ENCODE measurements around the gene FGD2. TPM values are rescaled to one million over a fixed set of nuclear protein-coding genes. Genes with fewer than 3 reads are reported as not detected.
A peak's percentile ranks its signal among the peaks of the same experiment; 100 is the strongest.
"Not testable (repeated sequence)": the region's sequence is repeated elsewhere in the genome, so short reads cannot be mapped to it uniquely, and the experiment has no call there.

The FGD2 gene
- total and polyA plus RNA-seq, 8 donors = 0.98 to 13.2 (median 2.8) TPM

DNA sequence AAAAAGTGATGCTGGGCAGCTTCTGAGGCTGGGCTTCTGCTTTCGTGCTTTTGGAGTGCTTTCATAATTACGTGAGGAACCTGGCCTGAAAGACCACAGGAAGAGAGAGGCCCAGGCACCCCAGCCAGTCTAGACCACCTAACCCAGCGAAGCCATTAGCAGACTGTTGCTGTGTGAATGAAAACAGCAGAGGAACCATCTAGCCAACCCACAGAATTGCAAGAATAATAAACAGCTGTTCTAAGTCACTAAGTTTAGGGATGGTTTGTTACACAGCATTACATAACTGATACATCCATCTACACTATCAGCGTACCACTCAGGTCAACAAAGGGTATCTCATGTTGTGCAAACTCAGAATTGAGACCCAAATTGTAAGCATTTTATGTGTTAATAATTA, 34.5 kb downstream of the FGD2 start:
- peak overlapping the region in 1 of 4 donors; percentile 84 for H3K27ac ChIP-seq
- no peak overlapping the region for H3K4me3 ChIP-seq
- no peaks in the 10 kb centered on the region for H3K9me3 ChIP-seq
- no peaks in the 10 kb centered on the region for H3K36me3 ChIP-seq
- ATAC-seq = no peak
- no peak for DNase-seq
- FAIRE-seq = no peak
- TF ChIP-seq, protein P1, sequence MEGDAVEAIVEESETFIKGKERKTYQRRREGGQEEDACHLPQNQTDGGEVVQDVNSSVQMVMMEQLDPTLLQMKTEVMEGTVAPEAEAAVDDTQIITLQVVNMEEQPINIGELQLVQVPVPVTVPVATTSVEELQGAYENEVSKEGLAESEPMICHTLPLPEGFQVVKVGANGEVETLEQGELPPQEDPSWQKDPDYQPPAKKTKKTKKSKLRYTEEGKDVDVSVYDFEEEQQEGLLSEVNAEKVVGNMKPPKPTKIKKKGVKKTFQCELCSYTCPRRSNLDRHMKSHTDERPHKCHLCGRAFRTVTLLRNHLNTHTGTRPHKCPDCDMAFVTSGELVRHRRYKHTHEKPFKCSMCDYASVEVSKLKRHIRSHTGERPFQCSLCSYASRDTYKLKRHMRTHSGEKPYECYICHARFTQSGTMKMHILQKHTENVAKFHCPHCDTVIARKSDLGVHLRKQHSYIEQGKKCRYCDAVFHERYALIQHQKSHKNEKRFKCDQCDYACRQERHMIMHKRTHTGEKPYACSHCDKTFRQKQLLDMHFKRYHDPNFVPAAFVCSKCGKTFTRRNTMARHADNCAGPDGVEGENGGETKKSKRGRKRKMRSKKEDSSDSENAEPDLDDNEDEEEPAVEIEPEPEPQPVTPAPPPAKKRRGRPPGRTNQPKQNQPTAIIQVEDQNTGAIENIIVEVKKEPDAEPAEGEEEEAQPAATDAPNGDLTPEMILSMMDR (IDR thresholded peaks at IDR 0.05) = no peak
- intact Hi-C loops (cut with DNase I) = no loop called here
- H3K27me3 ChIP-seq = no peaks in the 10 kb centered on the region
- H3K4me1 ChIP-seq = peaks cover 10 to 24% (median 10%) of the 10 kb centered on the region in 3 donors
- 94 to 99% methylated on average over 4 of the region's 4 CpGs for WGBS, 2 donors

DNA sequence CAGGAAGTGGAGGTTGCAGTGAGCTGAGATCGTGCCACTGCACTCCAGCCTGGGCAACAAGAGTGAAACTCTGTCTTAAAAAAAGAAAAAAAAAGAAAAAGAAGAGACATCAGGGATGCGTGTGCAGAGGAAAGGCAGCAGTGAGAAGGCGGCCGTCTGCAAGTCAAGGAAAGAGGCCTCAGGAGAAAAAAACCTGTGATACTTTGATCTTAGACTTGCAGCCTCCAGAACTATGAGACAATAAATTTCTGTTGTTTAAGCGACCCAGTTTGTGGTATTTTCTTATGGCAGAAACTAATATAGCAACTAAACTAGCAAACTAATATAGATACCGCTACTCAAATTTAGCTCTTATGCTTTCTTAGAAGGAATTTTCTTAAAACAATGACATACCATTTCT, 36.1 kb downstream of the FGD2 start:
- intact Hi-C loops (cut with DNase I) = no loop called here
- FAIRE-seq = no peak
- no peak for ATAC-seq
- DNase-seq = no peak
- whole genome bisulfite sequencing, 2 donors = 93 to 94% methylated on average over 6 of the region's 6 CpGs
- no peaks in the 10 kb centered on the region for H3K27me3 ChIP-seq
- no peaks in the 10 kb centered on the region for H3K9me3 ChIP-seq
- no peak overlapping the region for H3K27ac ChIP-seq
- TF ChIP-seq, protein P1 (IDR thresholded peaks at IDR 0.05) = no peak
- H3K36me3 ChIP-seq = no peaks in the 10 kb centered on the region
- peaks cover 10 to 30% (median 10%) of the 10 kb centered on the region in 3 donors for H3K4me1 ChIP-seq
- no peak overlapping the region for H3K4me3 ChIP-seq

DNA sequence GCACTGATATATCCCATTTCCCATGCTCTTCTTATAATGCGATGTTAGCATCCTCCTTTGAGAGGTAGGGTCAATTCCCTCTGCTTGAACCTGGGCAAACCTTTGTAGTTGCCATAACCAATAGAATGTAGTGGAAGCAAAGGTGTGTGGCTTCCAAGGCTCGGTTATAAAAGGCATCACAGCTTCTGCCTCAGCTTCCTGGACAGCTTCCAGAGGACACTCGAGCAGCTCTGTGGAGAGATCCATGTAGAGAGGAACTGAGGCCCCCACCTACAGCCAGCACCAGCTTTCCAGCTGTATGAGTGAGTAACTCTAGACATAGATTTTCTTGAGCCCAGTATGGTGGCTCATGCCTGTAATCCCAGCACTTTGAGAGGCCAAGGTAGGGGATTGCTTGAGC, 36.7 kb downstream of the FGD2 start:
- TF ChIP-seq, protein P1 (IDR thresholded peaks at IDR 0.05) = no peak
- DNase-seq = no peak
- H3K27ac ChIP-seq = no peak overlapping the region
- FAIRE-seq = no peak
- 72 to 74% methylated on average over 3 of the region's 3 CpGs for WGBS, 2 donors
- no peaks in the 10 kb centered on the region for H3K36me3 ChIP-seq
- H3K4me3 ChIP-seq = no peak overlapping the region
- no peak for ATAC-seq
- intact Hi-C loops (cut with DNase I) = no loop called here
- no peaks in the 10 kb centered on the region for H3K9me3 ChIP-seq
- H3K27me3 ChIP-seq = no peaks in the 10 kb centered on the region
- H3K4me1 ChIP-seq = peaks cover 10 to 36% (median 16%) of the 10 kb centered on the region in 3 donors

- H3K4me3 ChIP-seq; H3K27me3 ChIP-seq; intact Hi-C loops (cut with DNase I); FAIRE-seq; ATAC-seq; H3K9me3 ChIP-seq; H3K36me3 ChIP-seq; DNase-seq; H3K27ac ChIP-seq: not testable (repeated sequence)
- H3K4me1 ChIP-seq = peaks cover 17 to 38% (median 21%) of the 10 kb centered on the region in 3 donors
- 96 to 100% methylated on average over 3 of the region's 3 CpGs for WGBS, 2 donors
Observed at GRCh38 chr6:37043091-37043490, 37.6 kb downstream of the FGD2 start.

- peak in 1 of 6 donors; percentile 44 for DNase-seq
- FAIRE-seq = no peak
- WGBS, 2 donors = 96 to 99% methylated on average over 5 of the region's 5 CpGs
- TF ChIP-seq, protein P1 (IDR thresholded peaks at IDR 0.05) = no peak
- Histone ChIP-seq H3K27me3 (no peaks in the 10 kb centered on the region), H3K9me3 (no peaks in the 10 kb centered on the region), H3K27ac (peak overlapping the region in 2 of 4 donors; percentile 67 to 69), H3K36me3 (no peaks in the 10 kb centered on the region), H3K4me1 (peaks cover 22 to 51% (median 29%) of the 10 kb centered on the region in 3 donors), H3K4me3 (no peak overlapping the region)
- intact Hi-C loops (cut with DNase I) = no loop called here
- no peak for ATAC-seq
Observed at GRCh38 chr6:37047346-37047688, 41.9 kb downstream of the FGD2 start.
